PC-3 (cell line): ENCODE data around the gene ASF1B. TPM values are rescaled to one million over a fixed set of nuclear protein-coding genes. Genes with fewer than 3 reads are reported as not detected.

Experiments
- ATAC-seq: fragments of 200-7000 bp; cut with Tn5 transposase; 2 replicates; pipeline ENCODE4 v1.9.1; 2020; ENCODE audit warnings: mild to moderate bottlenecking, moderate library complexity
- BruUV-seq: library from RNA; stranded (reverse); fragments of 400-500 nt; replicated peaks from 2 replicates; lab custom pipeline; 2021; lab: Mats Ljungman, UMichigan
- CTCF ChIA-PET: fragments of 300-600 bp; sonication (Branson Sonifier 250); formaldehyde crosslinking; loops from one replicate; lab custom pipeline; 2022; ENCODE audit warnings: antibody characterized with exemption; lab: Charles Lee
- POLR2A ChIA-PET: fragments of 300-600 bp; sonication (Branson Sonifier 250); formaldehyde crosslinking; loops from one replicate; lab custom pipeline; 2022; ENCODE audit warnings: antibody characterized with exemption; ENCODE audit not compliant: unreplicated experiment; lab: Charles Lee
- DNase-seq: peaks from one replicate; pipeline ENCODE4 v3.0.0-alpha.2; 2015
- H2AFZ ChIP-seq: fragments of 300-600 bp; sonication (generic); 2 replicates; pipeline ENCODE4 v1.6.0; 2016; ENCODE audit warnings: antibody characterized with exemption, low read length
- H3F3A ChIP-seq: fragments of 300-600 bp; sonication (generic); one replicate; pipeline ENCODE4 v1.6.0; 2017; ENCODE audit warnings: antibody characterized with exemption, low read length, control low read depth, mild to moderate bottlenecking; ENCODE audit not compliant: unreplicated experiment
- H3K27ac ChIP-seq: fragments of 300-600 bp; sonication (generic); 2 replicates; pipeline ENCODE4 v1.5.1; 2016; ENCODE audit warnings: mild to moderate bottlenecking, low read length
- H3K27me3 ChIP-seq: fragments of 300-600 bp; sonication (generic); 2 replicates; pipeline ENCODE4 v1.6.1; 2016; ENCODE audit warnings: low read length, mixed read lengths
- H3K36me3 ChIP-seq: fragments of 300-600 bp; sonication (generic); 2 replicates; pipeline ENCODE4 v1.6.1; 2016; ENCODE audit warnings: low read depth, mixed run types, low read length, mixed read lengths
- H3K4me1 ChIP-seq: fragments of 300-600 bp; sonication (generic); 2 replicates; pipeline ENCODE4 v1.5.1; 2016; ENCODE audit warnings: low read length; ENCODE audit not compliant: insufficient read depth
- H3K4me2 ChIP-seq: fragments of 300-600 bp; sonication (generic); 2 replicates; pipeline ENCODE4 v1.6.0; 2016; ENCODE audit warnings: low read length
- H3K4me3 ChIP-seq: fragments of 300-600 bp; sonication (generic); 2 replicates; pipeline ENCODE4 v1.5.1; 2016; ENCODE audit warnings: mild to moderate bottlenecking, low read length, mixed read lengths
- H3K79me2 ChIP-seq: fragments of 300-600 bp; sonication (generic); 2 replicates; pipeline ENCODE4 v1.6.1; 2017; ENCODE audit warnings: low read length, mixed read lengths
- H3K9ac ChIP-seq: fragments of 300-600 bp; sonication (generic); 2 replicates; pipeline ENCODE4 v1.6.0; 2016; ENCODE audit warnings: mild to moderate bottlenecking, low read length
- H3K9me2 ChIP-seq: fragments of 300-600 bp; sonication (generic); replicated peaks from 2 replicates; pipeline ENCODE4 v1.6.1; 2016; ENCODE audit warnings: mixed run types, low read length, mixed read lengths
- H3K9me3 ChIP-seq: fragments of 300-600 bp; sonication (generic); 2 replicates; pipeline ENCODE4 v1.6.1; 2016; ENCODE audit warnings: low read length, mixed read lengths
- H4K20me1 ChIP-seq: fragments of 300-600 bp; sonication (generic); 2 replicates; pipeline ENCODE4 v1.6.1; 2016; ENCODE audit warnings: low read length, mixed read lengths
- EZH2 ChIP-seq: fragments of 300-600 bp; sonication (generic); IDR thresholded peaks from one replicate; pipeline ENCODE4 v1.6.1; 2017; ENCODE audit warnings: antibody characterized with exemption, mild to moderate bottlenecking, low read length; ENCODE audit not compliant: unreplicated experiment
- EZH2phosphoT487 ChIP-seq: fragments of 300-600 bp; sonication (generic); IDR thresholded peaks from 2 replicates; pipeline ENCODE4 v1.6.1; 2018; ENCODE audit warnings: mild to moderate bottlenecking, antibody characterized with exemption, low read length, borderline replicate concordance
- intact Hi-C: fragments of 100-400 bp; cut with micrococcal nuclease; formaldehyde crosslinking; loops from 2 replicates; pipeline ENCODE4 v1.9.0; 2023
- total RNA-seq: library from RNA; depleted of rRNA; stranded (reverse); fragments of >200 nt; gene quantifications from 2 replicates; pipeline ENCODE4 v1.2.3, GENCODE V29; 2014
- TF ChIP-seq, protein P1 (sequence below): fragments of 300-600 bp; sonication (generic); conservative IDR thresholded peaks from 2 replicates; pipeline ENCODE4 v1.5.1; 2017; ENCODE audit warnings: antibody characterized with exemption, low read depth, mild to moderate bottlenecking, low read length

Gene ASF1B
- total RNA-seq, 1 experiment from 2014 or later: 84.7 TPM

DNA sequence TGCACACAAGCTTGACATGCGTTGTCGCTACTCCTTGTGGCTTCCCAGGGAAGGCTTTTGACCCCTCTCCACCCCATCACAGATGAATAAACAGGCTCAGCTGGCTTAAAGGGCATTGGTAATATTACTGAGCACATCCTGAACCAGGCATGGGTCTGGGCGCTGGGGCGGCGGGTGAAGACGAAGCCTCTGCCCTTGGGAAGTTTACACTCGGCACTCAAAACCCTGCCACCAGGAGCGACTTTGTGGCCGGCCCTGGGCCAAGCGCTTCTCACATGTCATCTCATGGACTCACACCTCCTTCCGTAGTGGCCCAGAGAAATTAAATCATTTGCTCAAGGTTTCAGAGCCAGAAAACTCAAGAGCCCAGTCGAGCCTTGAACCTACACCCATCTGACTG, 32.6 kb upstream of the ASF1B start:
- Histone ChIP-seq H3K79me2 (no peaks in the 10 kb centered on the region), H3K9me2 (no peaks in the 10 kb centered on the region), H3K4me1 (no peaks in the 10 kb centered on the region), H3F3A (no peaks in the 10 kb centered on the region), H4K20me1 (no peaks in the 10 kb centered on the region), H3K27ac (no peak overlapping the region), H3K4me3 (no peak overlapping the region), H3K4me2 (no peak overlapping the region), H2AFZ (no peak overlapping the region), H3K27me3 (no peaks in the 10 kb centered on the region), H3K36me3 (peaks cover 24% of the 10 kb centered on the region), H3K9me3 (no peaks in the 10 kb centered on the region), H3K9ac (no peak overlapping the region)
- POLR2A ChIA-PET: no interaction called here
- no peak for DNase-seq
- TF ChIP-seq, protein P1, sequence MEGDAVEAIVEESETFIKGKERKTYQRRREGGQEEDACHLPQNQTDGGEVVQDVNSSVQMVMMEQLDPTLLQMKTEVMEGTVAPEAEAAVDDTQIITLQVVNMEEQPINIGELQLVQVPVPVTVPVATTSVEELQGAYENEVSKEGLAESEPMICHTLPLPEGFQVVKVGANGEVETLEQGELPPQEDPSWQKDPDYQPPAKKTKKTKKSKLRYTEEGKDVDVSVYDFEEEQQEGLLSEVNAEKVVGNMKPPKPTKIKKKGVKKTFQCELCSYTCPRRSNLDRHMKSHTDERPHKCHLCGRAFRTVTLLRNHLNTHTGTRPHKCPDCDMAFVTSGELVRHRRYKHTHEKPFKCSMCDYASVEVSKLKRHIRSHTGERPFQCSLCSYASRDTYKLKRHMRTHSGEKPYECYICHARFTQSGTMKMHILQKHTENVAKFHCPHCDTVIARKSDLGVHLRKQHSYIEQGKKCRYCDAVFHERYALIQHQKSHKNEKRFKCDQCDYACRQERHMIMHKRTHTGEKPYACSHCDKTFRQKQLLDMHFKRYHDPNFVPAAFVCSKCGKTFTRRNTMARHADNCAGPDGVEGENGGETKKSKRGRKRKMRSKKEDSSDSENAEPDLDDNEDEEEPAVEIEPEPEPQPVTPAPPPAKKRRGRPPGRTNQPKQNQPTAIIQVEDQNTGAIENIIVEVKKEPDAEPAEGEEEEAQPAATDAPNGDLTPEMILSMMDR: no peak
- TF ChIP-seq EZH2phosphoT487 (no peak), EZH2 (no peak)
- no peak for ATAC-seq
- CTCF ChIA-PET: no interaction called here
- intact Hi-C loops: no loop called here
- BruUV-seq: no TSS peak

DNA sequence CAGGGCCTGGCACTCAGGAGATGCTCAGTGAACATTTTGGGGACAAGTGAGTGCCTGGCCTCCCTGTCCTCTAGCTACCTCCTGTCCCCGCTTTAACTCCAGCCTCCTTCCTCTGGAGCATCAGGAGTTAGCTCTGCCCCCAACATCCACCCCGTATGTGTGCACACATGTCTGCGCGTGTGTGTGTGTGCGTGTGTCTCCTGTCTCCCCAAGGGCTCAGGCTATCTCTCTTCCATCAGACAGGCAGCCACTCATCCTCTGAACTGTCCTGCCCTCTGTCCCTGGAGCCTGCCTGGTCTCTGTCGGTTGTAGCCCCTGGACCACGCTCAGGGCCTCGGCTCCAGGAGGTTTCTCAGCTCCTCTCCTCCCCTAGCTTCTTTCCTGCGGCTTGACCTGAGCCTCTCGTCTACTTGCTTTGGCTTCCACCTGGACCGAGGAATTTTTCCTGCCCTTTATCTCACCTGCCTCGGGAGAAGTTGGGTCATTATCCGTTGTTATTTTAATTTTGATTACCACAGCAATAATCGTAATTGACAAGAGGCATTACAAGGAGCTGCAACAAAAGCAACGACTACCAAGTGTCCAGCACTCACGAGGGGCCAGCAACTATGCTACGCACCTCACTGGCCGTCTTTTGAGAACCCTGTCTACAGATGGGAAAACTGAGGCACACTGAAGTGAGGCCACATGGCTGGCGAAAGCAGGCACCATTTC, 32.0 kb upstream of the ASF1B start:
- Histone ChIP-seq H3K4me1 (no peaks in the 10 kb centered on the region), H3K4me3 (no peak overlapping the region), H4K20me1 (no peaks in the 10 kb centered on the region), H3K27me3 (no peaks in the 10 kb centered on the region), H3K4me2 (no peak overlapping the region), H3K9ac (no peak overlapping the region), H3K9me3 (no peaks in the 10 kb centered on the region), H2AFZ (no peak overlapping the region), H3F3A (no peaks in the 10 kb centered on the region), H3K27ac (no peak overlapping the region), H3K9me2 (no peaks in the 10 kb centered on the region), H3K36me3 (peaks cover 23% of the 10 kb centered on the region), H3K79me2 (no peaks in the 10 kb centered on the region)
- BruUV-seq: no TSS peak
- TF ChIP-seq, protein P1: no peak
- no peak for TF ChIP-seq EZH2phosphoT487
- ChIA-PET POLR2A (no interaction called here), CTCF (no interaction called here)
- DNase-seq (no peak), ATAC-seq (no peak)
- intact Hi-C loops: no loop called here

DNA sequence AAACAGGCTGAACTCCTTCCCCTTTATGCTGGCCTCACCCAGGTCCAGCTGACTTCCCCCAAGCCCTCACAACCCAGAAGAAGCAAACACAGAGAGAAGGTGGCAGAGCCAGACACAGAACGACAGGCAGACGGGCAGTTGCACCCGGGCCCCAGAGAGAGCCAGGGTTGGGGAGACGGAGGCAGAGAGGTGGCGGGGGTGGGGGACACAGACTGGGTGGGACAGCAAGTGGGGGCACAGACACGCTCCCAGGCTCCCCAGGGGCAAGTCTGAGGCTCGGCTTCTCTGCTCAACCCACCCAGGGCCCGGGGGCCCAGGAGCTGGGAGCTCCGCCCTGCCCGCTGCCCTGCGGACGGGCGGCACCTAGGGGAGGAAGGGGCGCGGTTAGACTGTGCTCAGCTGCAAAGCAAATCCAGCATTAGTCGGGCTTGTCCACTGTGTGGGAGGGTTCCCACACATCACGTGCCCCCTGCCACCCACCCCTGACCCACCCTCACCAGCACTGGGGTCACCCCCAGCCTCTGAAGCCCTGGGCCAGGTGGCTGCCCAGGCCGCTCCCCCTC, 31.3 kb upstream of the ASF1B start:
- POLR2A ChIA-PET: no interaction called here
- CTCF ChIA-PET: no interaction called here
- no peak for ATAC-seq

More for the DNA sequence above, 31.3 kb upstream of the ASF1B start:
- H3K79me2 ChIP-seq: no peaks in the 10 kb centered on the region
- H3K4me1 ChIP-seq: no peaks in the 10 kb centered on the region
- H3K9ac ChIP-seq: no peak overlapping the region
- H3K27me3 ChIP-seq: no peaks in the 10 kb centered on the region
- no peak overlapping the region for H3K4me2 ChIP-seq
- H3K36me3 ChIP-seq: peaks cover 18% of the 10 kb centered on the region
- H4K20me1 ChIP-seq: no peaks in the 10 kb centered on the region
- no peak overlapping the region for H3K4me3 ChIP-seq
- no TSS peak for BruUV-seq
- intact Hi-C loops: no loop called here
- DNase-seq: no peak
- H3K27ac ChIP-seq: no peak overlapping the region
- no peak for TF ChIP-seq EZH2
- no peak for TF ChIP-seq EZH2phosphoT487
- TF ChIP-seq, protein P1: no peak
- no peak overlapping the region for H2AFZ ChIP-seq
- H3K9me2 ChIP-seq: no peaks in the 10 kb centered on the region
- H3F3A ChIP-seq: no peaks in the 10 kb centered on the region
- no peaks in the 10 kb centered on the region for H3K9me3 ChIP-seq
